Stimulated activated naive CD4-positive, alpha-beta T cell (primary cell): ENCODE data around the gene MSANTD2.

ENCODE experiments used
- DNase-seq, 6 experiments: peaks; one replicate each; lab custom pipeline; 2025; lab: John Stamatoyannopoulos, UW

MSANTD2 gene

DNA sequence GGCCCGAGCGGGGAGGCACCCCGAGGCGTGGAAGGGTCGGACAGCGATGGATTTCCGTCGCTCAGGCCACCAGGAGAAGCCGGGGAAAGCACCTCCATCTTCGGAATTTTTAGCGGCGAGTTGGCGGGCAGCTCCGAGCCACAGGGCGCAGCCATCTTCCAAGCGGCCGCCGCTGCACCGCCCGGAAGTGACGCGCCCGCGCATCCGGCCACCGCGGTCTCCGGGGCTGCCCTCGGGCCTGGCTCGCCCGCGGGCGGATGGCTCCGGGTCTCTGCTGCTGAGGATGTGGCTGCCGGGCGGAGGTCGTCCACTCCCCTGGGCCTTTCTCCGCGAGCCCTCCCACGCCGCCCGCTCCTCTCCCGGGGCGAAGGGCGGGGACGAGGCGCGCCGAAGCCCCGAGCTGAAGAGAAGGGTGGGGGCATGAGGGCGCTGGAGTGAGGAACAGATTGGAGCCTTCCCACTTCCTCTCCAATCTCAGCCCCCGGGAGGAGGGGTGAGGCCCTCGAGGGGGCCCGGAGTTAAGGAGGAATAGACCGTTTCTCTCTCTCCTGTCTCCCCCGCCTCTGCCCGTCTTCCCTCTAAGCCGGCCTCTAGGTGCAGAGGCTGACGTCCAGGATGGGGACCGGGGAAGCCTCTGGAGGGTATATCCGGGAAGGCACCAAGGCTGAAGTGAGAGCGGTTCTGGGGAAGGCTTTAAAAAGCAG, at the start of gene MSANTD2:
Gene MSANTD2 (minus strand): TSS at position 181 of the 704 bp plus-strand sequence. CDS start 26 bp downstream, at position 155.
- peak; percentile 59 to 71 (median 70) for DNase-seq

DNA sequence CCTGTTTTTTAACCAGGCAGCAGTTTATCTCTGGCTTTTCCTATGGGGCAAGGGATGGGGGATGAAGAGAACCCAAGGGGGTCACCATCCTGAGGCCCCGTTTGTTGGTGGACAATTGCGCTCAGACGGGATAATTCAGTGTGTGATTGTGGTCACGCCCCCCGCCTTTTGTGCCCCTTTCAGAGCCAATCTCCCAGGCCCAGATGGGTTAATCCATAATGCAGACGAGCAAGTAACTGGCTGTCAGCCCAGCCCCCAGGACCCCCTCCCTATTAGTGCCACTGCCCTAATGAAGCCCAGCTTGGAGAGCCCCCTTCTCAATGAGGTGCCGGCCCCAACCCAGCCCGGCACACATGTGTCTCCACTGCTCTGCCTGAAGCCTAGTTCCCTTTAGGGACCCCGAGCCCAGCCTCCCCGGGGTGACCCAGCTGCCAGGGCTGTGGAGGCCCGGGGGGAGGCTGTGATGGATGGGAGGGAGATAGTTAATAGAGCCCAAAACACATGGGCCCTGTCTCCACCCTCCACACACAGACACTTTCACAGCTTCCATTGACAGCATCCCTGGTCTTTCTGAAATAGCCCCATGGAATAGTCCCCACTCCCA, 46.0 kb upstream of the MSANTD2 start:
- no peak for DNase-seq

DNA sequence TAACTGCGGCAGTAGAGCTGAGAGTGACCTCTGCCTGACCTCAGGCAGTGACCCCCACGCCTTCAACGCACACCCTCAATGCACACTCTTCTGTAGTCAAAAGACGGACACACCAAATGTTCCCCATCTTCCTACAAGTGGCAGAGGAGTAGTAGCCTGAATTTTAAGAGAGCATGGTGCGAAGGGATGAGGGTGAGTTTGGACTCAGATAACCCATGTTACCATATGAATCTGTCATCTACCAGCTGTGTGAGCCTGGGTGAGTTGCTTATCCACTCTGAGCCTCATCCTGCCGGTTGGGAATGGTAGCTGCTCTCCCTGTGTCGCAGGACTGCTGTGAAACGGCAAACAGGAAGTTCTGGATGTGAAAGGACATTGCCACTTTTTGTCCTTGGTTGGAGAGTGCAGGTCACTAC, 44.5 kb upstream of the MSANTD2 start:
- DNase-seq, result no peak

DNA sequence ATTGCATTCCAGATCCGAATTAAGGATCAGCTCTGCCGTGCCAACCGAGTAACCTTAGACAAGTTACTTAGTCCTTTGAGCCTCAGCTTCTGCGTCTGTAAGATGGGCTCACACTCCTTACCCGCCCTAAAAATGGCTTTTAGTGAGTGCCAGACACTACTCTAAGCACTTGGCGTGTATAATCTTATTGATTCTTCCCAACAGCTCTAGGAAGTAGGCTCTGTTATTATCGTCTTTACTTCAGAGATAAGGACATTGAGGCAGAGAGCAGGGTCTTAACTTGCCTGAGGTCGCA, 43.4 kb upstream of the MSANTD2 start:
- no peak for DNase-seq

DNA sequence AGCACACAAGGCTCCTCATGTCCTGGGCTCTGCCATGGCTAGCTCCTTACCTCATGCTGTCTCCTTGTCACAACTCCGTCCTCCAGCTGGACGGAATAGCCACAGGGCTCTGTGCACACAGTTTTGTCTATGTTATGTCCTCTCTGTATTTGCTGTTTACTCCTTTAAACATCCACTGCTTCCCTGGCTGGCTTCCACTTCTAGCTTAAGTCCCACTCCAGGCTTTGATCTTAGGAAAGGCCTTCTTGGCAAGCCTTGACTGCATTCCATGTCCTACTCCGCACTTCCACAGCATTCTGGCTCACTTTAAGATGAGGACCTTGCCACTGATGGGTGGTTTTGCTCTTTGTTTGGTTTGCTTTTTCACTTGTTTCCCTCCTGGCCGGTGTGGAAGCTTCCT, 42.1 kb upstream of the MSANTD2 start:
- no peak for DNase-seq

DNA sequence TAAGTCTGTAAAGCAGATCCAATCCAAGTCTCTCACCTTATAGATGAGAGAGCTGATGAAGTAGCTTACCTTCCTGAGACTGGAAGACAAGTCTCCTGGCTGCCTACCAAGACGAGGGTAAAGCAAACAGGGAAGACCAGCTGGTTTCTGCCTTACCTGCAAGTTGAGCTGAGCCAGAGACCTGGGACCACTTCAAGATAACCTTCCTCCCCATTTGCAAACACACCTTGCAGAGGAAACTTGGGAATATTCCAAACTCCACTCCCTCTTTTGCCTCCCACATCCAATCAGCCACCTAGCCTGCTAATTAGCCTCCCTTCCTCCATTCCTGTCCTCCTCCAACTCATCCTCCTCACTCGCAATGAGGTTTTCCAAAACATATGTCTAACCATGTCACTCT, 41.6 kb upstream of the MSANTD2 start:
- no peak for DNase-seq

DNA sequence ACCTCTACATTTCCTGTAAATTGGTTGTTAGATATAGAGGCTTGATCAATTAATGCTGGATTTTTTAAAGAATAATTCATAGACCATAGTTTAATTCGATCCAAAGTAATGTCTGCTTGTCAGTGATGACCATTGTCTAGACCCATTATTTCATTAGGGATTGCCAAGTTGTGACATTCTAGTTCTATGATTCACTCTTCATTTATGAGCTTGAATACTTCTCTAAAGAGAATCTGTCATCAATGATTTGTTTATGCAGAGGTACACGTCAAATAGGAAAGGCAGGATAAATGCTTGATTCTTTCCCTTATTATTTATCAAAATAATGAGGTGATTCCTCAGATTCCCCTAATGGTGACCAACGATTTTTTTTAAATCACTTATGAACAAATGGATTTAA, 41.0 kb upstream of the MSANTD2 start:
- DNase-seq, result no peak

DNA sequence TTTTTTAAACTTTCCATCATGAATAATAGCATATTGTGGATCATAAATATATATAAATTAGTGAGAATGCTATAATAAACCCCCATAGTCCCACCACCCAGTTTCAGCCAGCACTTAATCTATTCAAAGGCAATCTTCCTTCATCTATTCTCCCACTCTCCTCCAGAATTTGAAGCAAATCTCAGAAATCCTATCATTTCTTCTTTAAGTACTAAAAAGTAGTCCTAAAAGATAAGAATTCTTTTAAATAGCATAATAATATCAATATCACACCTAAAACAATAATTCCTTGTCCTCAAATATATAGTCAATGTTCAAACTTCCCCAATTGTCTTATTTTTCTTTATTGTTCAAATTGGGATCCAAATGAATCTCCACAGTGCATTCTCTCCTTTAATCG, 40.5 kb upstream of the MSANTD2 start:
- no peak for DNase-seq

DNA sequence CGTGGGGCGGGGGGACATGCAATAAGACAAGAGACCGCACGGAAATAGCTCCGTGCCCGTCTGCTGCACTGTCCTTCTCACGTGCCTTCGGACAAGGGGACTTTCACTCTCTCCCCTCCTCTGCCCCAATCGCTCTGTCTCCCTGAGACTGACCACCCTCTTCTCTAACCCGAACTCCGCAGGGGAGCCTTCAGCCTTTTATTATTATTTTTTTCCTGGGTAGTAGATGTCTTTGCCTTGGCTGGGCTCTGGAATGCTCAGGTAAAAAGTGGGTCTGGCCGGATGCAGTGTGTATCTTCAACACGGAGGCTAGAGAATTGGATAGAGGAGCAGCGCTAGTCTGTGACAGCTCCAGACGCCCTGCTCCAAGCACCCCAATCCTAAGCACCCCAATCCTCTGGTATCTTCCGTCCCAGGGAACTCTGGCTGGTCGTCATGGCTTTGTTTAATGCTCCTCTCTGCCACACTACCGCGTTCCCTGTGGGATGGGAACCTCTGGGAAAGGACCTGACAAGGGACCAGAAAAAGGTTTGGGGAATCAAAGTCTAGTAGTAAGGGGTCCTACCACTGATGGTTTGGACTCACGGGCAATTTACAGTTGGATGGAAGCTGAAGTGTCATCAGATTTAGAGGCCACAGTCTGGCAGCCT, 39.9 kb upstream of the MSANTD2 start:
- DNase-seq, result peak in 1 of 6 experiments; percentile 22

DNA sequence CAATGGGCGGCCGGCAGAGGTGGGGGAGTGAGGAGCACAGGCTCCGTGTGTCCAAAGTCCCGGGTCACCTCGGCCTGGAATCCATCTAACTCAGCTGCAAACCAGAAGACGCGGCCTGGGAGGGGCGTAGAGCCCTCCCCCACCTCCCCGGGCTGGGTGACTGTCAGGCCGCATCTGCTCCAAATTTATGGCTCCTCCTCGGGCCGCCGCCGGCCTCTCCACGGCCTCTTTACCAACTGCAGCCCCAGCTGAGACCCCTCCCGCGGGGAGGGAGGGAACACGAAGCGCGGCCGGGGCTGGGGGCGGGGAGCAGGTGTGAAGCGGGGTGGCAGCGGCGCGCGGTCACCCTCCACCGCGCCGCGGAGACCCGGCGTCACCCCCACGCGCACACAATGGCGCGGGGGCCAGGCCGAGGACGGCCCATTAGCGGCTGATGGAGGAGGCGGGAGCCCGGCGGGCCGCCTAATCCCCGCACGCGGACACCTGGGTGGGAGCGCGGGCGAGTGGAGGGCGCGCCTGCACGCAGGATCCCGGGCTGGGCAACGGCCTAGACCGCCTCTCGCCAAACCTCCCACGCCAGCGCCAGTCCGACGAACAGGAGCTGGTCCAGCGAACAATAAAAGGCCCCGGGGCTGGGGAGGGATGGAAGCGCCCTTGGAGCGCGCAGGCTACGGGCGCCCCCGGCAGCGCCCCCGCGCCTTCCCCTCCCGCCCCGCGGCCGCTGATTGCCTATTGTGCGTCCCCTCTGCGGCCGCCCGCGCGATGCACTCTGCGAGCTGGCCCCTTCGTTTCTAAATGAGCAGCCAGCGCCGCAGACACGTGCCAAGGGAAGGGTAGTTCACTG, 39.1 kb upstream of the MSANTD2 start:
- DNase-seq, result peak in 1 of 6 experiments; percentile 7

DNA sequence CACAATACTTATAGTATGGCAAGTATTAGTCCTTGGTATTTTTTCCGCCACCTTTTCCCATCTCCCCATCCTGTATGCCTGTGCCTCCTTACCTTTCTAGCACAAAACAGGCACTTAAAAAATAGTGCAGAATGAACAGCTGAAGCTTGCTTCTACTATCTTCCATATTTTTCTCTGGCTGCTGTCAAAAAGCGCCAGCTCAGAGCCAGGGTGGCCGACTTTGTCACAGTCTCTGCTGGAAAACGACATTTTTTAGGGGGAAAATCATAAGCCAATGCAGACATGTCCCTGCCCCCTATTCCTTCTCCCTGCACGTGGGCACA, 38.6 kb upstream of the MSANTD2 start:
- no peak for DNase-seq

DNA sequence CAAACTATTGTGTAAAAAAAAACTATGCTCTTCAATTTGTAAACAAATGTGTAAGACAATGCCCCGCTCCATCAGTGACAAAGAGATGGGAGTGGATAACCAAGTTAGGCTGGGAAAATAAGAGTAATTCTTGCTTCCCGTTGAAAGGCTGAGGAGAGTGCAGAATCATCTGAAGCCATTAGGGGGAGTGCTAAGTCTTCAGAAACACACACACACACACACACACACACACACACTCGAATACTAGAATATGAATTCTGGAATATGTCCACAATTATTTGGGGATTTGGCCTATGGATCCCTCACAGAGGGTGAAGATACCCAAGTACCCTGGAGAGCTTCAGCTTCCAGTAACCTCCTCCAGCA, 37.3 kb upstream of the MSANTD2 start:
- DNase-seq, result peak in 3 of 6 experiments; percentile 26 to 52 (median 46)

DNA sequence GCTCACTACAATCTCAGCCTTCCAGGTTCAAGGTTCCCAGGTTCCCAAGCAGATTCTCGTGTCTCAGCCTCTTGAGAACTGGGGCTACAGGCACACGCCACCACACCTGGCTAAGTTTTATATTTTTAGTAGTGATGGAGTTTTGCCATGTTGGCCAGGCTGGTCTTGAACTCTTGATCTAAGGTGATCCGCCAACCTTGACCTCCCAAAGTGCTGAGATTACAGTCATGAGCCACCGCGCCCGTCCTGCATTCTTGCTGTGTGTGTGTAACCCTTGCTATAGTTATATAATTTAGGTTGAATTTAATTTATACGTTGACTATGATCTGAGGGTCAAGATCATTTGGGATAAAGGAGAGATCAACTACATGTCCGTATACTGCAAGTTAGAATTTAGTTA, 35.7 kb upstream of the MSANTD2 start:
- no peak for DNase-seq

DNA sequence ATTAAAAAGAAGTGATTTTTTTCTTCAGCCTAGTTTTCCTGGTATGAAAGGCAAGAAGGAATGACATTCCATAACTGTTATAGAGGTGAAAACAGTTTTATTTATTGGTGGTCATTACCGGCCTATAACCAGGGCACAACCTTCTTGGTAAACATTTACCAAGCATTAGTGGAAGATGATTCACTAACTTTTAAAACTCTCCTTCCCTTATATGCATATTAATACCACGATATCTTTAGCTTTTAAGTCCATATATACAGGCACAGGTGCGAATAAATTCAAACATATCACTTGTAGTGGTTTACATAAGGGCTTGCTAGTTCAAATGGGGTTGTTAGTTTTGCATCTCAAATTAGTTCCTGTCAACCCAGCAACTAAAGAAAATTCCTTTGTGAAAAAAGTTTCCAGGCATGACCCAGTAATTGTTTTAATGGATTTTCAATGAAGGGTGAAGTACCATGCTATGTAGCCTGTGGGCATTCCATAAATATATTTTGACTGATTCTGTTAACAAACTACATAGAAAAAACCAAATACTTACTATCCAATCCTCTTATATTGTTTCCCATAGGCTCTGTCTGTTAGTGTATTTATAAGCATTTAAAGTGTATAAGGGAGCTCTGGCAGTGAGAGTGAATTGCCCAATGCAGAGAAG, 34.4 kb upstream of the MSANTD2 start:
- DNase-seq, result no peak

DNA sequence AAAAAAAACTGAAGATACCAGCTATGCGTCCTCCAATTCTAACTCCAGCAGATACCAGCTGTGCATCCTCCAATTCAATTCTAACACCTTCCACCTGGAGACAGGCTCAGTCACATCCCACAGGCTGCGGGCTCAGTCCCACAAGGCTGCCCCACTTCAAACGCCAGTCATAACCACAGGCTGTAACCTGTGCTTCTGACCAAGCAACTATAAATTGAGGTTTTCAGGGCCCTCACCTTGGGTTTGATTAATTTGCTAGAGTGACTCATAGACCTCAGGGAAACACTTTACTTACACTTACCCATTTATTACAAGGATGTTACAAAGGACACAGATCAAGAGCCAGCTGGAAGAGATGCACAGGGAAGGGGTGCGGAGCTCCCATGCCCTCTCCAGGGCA, 32.4 kb upstream of the MSANTD2 start:
- DNase-seq, result no peak

DNA sequence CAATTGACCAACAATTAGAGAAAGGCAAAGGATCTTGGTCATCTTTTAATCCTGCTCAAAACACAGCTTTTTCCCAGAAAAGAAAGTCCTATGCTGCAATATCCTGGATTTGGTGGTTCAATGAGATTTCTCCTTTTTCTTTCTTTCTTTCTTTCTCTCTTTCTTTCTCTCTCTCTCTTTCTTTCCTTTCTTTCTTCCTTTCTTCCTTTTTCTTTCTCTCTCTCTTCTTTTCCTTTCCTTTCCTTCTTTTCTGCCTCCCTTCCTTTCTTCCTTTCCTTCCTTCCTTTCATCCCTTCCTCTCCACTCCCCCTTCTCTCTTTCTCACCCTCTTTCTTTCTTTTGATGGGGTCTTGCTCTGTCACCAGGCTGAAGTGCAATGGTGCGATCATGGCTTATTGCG, 31.7 kb upstream of the MSANTD2 start:
- no peak for DNase-seq

DNA sequence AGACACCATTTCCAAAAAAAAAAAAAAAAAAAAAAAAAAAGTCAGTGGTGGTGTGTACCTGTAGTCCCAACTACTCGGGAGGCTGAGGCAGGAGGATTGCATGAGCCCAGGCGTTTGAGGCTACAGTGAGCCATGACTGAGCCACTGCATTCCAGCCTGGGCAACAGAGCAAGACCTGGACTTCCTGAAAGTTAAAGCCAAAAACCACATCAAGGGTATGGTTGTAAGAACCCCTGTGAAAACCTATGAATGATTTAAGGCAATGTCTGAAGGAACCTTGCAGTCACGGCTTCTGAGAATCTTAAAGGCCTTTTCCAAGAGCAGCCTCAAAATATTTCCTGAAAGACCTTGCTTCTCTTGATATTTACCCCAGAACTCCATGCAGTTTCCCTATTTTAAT, 30.5 kb upstream of the MSANTD2 start:
- DNase-seq, result no peak

DNA sequence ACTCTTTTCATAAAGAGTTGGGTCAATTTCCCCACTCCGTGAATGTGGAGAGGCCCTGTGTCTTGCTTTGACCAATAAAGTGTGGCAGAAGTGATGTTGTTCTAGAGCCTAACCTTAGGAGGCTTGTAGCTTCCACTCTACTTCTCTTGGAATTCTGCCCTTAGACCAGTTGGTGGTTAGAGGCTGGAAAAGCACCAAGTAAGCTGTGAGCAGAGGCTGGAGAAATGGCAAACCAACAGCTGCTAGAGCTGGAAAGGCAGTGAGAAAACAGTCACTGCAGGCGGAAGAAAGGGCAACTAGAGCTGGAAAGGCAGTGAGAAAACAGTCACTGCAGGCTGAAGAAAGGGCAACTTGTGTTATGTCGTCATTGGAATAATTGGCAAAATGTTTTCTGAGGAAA, 29.8 kb upstream of the MSANTD2 start:
- no peak for DNase-seq

DNA sequence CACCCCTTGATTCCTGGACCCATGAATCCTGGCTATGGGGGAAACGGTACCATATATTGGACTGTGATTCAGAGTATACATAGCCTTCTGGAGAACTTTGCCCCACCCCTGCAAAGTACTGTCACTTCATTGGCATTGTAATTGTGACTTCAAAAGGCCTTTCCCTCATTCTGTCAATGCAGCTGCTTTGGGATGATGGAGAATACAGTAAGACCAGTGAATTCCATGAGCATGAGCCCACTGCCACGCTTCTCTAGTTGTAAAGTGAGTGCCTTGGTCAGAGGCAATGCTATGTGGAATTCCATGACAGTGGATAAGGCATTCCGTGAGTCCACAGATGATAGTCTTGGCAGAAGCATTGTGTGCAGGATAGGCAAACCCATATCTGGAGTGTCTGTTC, 25.7 kb upstream of the MSANTD2 start:
- DNase-seq, result no peak

DNA sequence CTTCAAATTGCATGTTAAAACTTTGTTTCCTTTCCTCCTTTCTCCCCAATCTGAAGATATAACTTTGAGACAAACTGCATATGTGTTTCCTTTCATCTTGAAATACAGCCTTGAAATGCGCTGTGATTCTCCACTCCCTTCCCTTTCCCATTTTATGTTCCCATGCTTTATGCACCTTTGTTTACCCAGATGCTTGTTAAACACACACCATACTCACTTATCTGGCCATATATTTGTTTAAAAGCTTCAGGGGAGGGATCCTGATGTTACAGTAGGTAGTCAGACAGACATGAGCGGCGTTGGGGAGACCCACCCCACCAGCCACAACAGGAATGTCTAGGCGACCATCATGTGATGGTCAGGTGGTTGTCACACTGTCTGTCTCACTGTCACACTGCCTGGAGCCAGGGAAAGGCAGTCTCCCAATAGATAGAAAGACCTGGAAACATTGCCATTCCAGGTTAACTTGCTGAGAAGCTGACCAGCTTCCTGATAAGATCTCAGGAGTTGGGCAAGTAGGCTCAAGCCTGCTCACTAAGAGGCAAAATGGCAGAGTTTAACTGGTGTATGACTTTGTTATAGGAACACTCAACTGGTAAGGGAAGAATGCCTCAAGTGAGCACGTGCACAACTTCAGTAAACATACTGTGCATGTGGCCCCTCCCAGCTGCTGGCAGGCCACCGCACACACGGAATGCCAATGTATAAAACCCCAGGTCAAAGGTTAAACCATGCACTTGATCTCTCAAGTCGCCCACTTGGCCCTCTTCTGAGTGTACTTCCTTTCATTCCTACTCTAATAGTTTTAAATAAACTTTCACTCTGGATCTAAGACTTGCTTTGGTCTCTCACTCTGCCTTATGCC, 23.5 kb upstream of the MSANTD2 start:
- no peak for DNase-seq

DNA sequence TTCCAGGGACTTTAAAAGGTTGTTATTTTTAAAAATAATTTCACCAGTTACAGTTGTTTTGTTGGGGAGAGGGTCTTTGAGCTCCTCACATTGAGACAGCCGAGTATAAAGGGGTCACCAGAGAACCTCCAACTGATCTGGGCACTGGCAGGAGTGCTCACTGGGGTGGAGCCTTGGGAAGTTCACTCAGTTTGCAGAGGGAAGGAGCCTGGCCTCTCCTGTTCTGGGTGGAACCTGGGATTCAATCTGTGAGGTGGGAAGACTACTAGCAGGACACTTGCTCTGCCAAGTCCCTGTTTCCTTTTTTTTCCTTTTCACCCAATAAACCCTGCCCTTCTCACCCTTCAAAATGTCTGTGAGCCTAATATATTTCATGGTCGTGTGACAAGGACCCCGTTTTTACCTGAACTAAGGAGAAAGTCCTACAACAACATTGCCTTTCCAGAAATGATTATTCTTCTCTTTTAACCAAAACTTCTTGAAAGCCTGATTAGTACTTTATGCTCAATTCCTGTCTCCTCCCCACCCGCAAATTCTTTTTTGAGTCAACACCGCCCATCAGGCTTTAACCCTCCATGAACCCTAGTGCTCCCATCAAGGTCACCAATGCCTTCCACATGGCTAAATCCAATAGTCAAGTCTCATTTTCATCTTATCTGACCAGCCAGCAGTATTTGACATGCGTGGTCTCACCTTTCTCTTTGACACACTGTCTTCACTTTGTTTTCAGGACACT, 22.0 kb upstream of the MSANTD2 start:
- DNase-seq, result no peak
